ENCODE results near the gene C1orf159.

DNA sequence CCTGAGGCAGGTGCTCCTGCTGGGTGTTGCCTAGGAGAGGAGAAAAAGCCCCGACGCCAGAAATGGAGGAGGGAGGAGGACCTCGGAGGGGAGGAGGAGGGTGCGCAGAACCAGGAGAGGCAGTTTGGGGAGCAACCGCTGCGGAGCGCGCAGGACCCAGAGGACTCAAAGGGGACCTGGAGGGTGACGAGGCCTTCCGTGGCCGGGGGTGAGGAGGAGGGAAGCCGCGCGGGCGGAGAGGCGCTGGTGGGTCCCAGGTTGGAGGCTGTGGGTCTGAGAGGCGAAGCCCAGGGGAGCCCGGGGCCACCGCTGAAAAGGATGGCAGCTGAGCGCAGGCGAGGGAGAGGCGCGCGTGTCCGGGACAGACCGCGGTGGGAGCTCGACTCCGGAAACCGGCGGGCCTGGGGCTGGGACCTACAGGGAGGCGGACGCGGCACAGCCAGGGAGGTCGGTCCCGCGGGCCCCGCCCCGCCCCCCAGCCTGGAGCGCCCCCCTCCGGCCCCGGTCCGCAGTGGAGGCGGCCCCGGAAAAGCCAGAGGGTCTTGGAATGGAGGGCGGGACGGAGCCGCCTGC lies 56.9 kb downstream of the C1orf159 start:
- TF ChIP-seq CTCF (IDR thresholded peaks at IDR 0.05) (no peak), POLR2A (IDR thresholded peaks at IDR 0.05) (no peak)
